GM21515 (cell line): ENCODE data around the gene TEX48.

ENCODE experiments used
- ATAC-seq: cut with Tn5 transposase; IDR thresholded peaks from one replicate; pipeline ENCODE4 v1.9.1; 2021; ENCODE audit not compliant: unreplicated experiment

The TEX48 gene

DNA sequence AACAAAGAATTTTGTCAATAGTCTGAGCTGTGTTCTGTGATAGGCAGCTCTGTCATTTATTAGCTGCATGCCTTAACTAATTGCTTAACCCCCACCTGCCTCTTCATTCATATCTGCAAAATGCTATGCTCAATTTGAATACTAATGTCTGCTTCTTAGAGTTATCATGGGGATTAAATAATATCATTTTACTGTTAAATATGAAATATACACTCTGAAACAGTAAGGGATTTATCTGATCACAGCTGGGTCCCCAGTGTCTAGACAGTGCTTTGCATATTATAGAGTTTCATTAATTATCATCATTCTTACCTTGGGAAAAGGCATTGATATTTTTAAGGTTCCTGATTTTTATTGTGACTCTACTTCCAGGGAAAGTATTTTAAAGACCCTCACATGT lies 12.0 kb downstream of the TEX48 start:
- ATAC-seq: no peak

DNA sequence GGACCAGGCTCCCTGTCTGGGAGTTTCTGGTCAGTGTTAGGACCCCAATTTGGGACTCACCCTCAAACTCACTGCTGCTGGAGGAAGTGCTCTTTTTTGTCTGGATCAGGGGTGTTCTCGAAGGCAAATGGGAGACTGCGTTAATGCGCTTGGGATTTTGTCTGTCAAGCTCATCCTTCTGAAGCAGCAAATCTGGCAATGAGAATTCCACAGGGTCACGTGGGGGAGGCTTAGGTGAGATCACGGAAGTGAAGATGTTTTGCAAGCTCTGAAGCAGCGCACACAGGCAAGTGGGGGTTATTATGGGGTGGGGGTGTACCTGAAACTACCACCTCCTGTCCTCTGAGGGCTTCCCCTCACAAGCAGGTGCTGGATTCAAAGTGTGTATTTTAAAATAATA lies 13.8 kb downstream of the TEX48 start:
- no peak for ATAC-seq

GRCh38 chr9:114666851-114667250 lies 15.1 kb downstream of the TEX48 start:
- ATAC-seq: no peak

GRCh38 chr9:114666401-114666800 lies 15.6 kb downstream of the TEX48 start:
- ATAC-seq: no peak

DNA sequence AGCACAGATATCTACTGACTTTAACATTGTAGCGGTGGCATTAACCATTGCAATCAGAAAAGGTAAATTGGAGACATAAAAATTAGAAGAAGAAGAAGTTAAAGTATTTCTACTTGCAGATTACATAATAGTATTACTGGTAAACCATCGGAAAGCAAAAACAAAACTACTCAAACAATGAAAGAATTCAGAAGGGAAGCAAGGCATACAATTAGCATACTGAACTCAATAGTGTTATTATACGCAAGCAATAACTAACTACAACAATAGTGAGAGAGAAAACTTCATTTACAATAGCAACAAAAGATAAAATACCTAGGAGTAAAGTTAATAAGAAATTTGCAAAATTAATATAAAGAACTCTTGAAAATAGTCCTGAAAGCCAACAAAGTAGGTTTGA lies 17.8 kb downstream of the TEX48 start:
- no peak for ATAC-seq

DNA sequence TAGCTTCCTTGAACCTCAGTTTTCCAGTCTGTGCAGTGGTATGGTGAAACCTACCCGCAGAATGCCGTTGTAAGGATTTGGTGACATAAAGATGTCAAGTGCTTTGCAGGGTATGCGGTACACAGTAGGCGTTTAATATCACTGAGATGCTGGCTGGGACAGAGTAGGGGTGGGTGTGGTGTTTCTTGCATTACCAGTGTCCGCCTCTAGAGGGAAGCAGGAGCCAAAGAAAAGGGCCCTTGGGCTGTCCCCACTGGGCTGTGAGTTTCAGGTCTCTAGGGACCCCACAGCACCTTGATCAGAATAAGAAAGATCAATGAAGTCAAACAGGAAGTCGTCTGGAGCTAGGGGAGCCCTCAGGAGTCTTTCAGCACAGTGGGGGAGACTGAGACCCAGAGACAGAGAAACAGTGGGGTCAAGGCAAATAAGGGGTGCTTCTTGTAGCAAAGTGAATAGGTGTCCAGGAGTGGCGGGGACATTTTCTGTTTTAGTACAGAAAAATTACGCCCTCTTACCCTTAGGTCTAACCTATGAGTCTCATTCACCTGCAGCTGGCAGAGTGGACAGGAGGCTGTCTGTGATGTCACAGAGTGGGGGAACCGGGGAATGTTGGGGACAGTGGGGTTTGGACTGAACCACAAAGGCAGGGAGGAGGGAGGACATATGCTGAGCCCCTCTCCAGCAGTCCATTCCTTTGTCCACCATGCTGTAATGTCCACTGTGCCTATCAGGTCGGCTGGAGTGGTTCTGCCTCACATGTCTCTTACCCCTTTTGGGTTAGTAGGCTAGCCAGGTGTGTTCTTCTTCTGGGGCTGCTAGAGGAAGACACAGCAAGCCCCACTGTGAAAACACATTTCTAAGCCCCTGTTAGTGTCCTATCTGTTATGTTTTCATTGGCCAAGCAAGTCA lies 19.7 kb downstream of the TEX48 start:
- ATAC-seq: peak; percentile 76

- ATAC-seq: no peak
Observed at GRCh38 chr9:114657705-114658104, 24.3 kb downstream of the TEX48 start, which contains the start of gene TEX53. TSS of gene TEX53 (minus strand) at chr9:114657805. CDS start at chr9:114657774, 31 bp downstream.

GRCh38 chr9:114656301-114656700 lies 25.7 kb downstream of the TEX48 start:
- ATAC-seq: no peak

GRCh38 chr9:114655689-114656088 lies 26.3 kb downstream of the TEX48 start:
- ATAC-seq: no peak

DNA sequence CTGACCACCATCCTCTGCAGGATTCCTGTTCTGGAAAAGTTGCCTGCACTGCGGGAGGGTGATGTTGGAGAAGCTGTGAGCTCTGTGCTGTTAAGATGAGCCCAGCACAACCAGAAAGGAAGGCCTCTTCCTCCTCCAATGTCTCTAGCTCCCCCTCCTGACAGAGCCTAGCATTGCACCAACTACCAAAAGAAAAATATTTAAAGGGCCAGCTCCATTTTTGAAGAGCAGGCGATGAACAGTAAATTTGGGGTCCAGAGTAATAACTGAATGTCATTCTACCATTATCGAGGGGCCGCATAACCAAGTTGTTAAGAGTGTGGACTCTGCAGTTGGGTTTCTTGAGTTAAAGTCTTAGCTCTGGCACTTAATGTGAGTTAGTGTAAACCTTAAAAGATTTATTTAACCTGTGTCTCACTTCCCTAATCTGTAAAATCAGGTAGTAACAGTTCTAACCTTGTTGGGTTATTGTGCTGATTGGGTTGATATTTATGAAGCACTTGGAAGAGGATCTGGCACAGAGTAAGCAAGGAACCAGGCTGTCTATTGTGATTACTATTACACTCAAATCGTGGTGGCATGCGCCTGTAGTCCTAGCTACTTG lies 28.3 kb downstream of the TEX48 start:
- ATAC-seq: peak; percentile 81

- ATAC-seq: peak; percentile 11
Observed at GRCh38 chr9:114652776-114653555, 29.0 kb downstream of the TEX48 start.

GRCh38 chr9:114643896-114644295 lies 38.1 kb downstream of the TEX48 start:
- no peak for ATAC-seq

- no peak for ATAC-seq
Observed at GRCh38 chr9:114643001-114643400, 39.0 kb downstream of the TEX48 start.

DNA sequence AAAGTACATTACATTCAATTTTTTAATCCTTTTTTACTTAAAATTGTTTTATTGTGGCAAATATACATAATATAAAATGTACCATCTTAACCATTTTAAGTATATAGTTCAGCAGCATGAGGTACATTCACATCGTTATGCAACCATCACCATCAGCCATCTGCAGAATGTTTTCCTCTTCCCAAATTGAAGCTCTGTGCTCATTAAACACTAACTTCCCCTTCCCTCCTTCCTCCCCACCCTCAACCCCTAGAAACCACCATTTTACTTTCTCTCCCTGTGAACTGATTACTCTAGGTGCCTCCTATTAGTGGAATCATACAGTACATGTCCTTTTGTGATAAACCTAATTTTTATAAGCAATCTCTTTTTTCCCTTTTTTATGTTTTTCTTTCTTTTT lies 40.0 kb downstream of the TEX48 start:
- no peak for ATAC-seq

GRCh38 chr9:114638404-114638803 lies 43.6 kb downstream of the TEX48 start:
- no peak for ATAC-seq

GRCh38 chr9:114634387-114634786 lies 47.6 kb downstream of the TEX48 start:
- no peak for ATAC-seq

DNA sequence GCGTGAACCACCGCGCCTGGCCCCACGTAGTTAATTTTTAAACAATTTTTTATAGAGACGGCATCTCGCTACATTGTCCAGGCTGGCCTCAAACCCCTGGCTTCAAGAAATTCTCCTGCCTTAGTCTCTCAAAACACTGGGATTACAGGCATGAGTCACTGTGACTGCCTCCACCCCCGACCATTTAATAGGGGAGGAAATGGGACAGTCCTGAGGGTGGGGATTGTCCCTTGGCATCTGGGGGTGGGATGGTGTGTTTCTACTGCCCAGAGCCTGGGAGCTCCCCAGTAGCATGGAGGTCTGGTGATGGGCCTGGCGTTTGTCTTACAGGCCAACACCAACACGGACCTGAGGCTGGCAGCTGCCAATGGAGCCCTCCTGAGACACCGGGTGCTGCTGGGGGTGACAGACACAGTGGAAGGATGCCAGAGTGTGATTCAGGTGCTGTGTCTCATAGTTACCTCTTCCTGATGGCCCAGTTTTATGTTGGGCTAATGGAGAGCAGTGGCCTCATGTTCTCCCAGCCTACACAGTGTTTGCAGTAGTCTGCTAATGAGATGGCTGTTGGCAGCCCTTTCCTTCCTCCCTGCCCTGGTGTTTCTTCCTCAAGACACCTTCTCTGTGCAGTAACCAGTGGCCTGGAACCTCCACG lies 48.4 kb downstream of the TEX48 start:
- ATAC-seq: no peak

GRCh38 chr9:114631166-114631565 lies 50.8 kb downstream of the TEX48 start:
- ATAC-seq: no peak

- ATAC-seq: no peak
Observed at GRCh38 chr9:114629563-114630090, 52.4 kb downstream of the TEX48 start.

- ATAC-seq: no peak
Observed at GRCh38 chr9:114627553-114627952, 54.4 kb downstream of the TEX48 start.
